ENCODE results near the gene EDC3.
"Not testable (repeated sequence)": the region's sequence is repeated elsewhere in the genome, so short reads cannot be mapped to it uniquely, and the experiment has no call there.

Gene EDC3

GRCh38 chr15:74695597-74696397 is at the start of gene EDC3:
Gene EDC3 (minus strand): TSS chr15:74696024. CDS start chr15:74675124, 20,900 bp downstream.
- peak; percentile 82 to 92 for DNase-seq

GRCh38 chr15:74742422-74742821 is 46.6 kb upstream of the EDC3 start:
- DNase-seq = no peak

GRCh38 chr15:74738239-74738638 is 42.4 kb upstream of the EDC3 start:
- DNase-seq = peak; percentile 16 to 50

GRCh38 chr15:74735305-74735704 is 39.5 kb upstream of the EDC3 start:
- no peak for DNase-seq

GRCh38 chr15:74733269-74733668 is 37.4 kb upstream of the EDC3 start:
- no peak for DNase-seq

GRCh38 chr15:74732846-74733245 is 37.0 kb upstream of the EDC3 start:
- DNase-seq = no peak

GRCh38 chr15:74730619-74731316 is 34.9 kb upstream of the EDC3 start:
- DNase-seq = no peak

- DNase-seq = not testable (repeated sequence)
Observed at GRCh38 chr15:74729372-74729771, 33.5 kb upstream of the EDC3 start.

- not testable (repeated sequence) for DNase-seq
Observed at GRCh38 chr15:74728699-74729098, 32.9 kb upstream of the EDC3 start.

GRCh38 chr15:74727727-74728126 is 31.9 kb upstream of the EDC3 start:
- DNase-seq = no peak

GRCh38 chr15:74726774-74727164 is 30.9 kb upstream of the EDC3 start:
- no peak for DNase-seq

GRCh38 chr15:74725845-74726773 is 30.3 kb upstream of the EDC3 start:
- DNase-seq = no peak

GRCh38 chr15:74725225-74725774 is 29.5 kb upstream of the EDC3 start, which contains the start of gene CYP1A1:
Gene CYP1A1 (minus strand): TSS chr15:74725528. CDS start chr15:74723097, 2,431 bp downstream.
- no peak for DNase-seq

GRCh38 chr15:74724570-74725224 is 28.9 kb upstream of the EDC3 start:
- DNase-seq = no peak

- peak in 1 of 2 donors; percentile 29 for DNase-seq
Observed at GRCh38 chr15:74723754-74724334, 28.0 kb upstream of the EDC3 start.

- no peak for DNase-seq
Observed at GRCh38 chr15:74723187-74723586, 27.4 kb upstream of the EDC3 start.

GRCh38 chr15:74722591-74722990 is 26.8 kb upstream of the EDC3 start:
- DNase-seq = no peak

GRCh38 chr15:74716651-74717050 is 20.8 kb upstream of the EDC3 start:
- DNase-seq = peak; percentile 45 to 52

- DNase-seq = peak; percentile 35 to 61
Observed at GRCh38 chr15:74712311-74712710, 16.5 kb upstream of the EDC3 start.

- DNase-seq = no peak
Observed at GRCh38 chr15:74710319-74711094, 14.7 kb upstream of the EDC3 start.

- no peak for DNase-seq
Observed at GRCh38 chr15:74709892-74710291, 14.1 kb upstream of the EDC3 start.
